ENCODE data around the gene ARPP19.

ARPP19 gene

GRCh38 chr15:52568601-52569585 lies at the start of gene ARPP19:
ARPP19 (minus strand) TSS chr15:52569030; CDS start chr15:52568892, 138 bp downstream.
- TF ChIP-seq ARNTL (CRISPR knock-in tag; IDR thresholded peaks at IDR 0.05; ENCODE audit: borderline replicate concordance, low read depth) (no peak), TCF4 (CRISPR knock-in tag; IDR thresholded peaks at IDR 0.05; ENCODE audit: borderline replicate concordance) (no peak), ZFP3 (CRISPR knock-in tag; IDR thresholded peaks at IDR 0.05) (peak; percentile 36; the same call in 1 of the 2 replicates)
- peak; percentile 93 for ATAC-seq

DNA sequence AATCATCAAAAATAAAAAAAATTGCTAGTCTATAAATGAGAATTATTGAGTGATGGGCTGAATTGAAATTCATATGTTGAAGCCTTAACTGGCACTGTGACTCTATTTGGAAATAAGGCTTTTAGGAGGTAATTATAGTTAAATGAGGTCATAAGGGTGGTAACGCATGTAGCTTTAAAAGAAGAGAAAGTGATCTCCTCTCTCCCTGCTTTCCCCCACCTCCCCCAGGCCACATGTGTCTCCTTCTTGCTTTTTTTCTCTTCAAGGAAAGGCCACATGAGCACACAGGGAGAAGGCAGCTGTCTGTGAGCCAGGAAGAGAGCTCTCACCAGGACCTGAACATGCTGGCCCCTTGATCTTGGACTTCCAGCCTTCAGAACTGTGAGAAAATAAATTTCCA lies 48.2 kb upstream of the ARPP19 start:
- no peak for ATAC-seq
- no peak for TF ChIP-seq ZNF70 (CRISPR knock-in tag; IDR thresholded peaks at IDR 0.05)
- no peak for TF ChIP-seq RARB (CRISPR knock-in tag; IDR thresholded peaks at IDR 0.05)
- no peak for TF ChIP-seq ZNF8 (CRISPR knock-in tag; IDR thresholded peaks at IDR 0.05)
- no peak for TF ChIP-seq CSDC2 (CRISPR knock-in tag; IDR thresholded peaks at IDR 0.05)
- no peak for TF ChIP-seq ZNF565 (CRISPR knock-in tag; conservative IDR thresholded peaks at IDR 0.05; ENCODE audit: low read depth)
- no peak for TF ChIP-seq ARNTL (CRISPR knock-in tag; IDR thresholded peaks at IDR 0.05; ENCODE audit: borderline replicate concordance, low read depth)
- TF ChIP-seq ISL1 (CRISPR knock-in tag; IDR thresholded peaks at IDR 0.05): no peak
- no peak for TF ChIP-seq TSHZ2 (CRISPR knock-in tag; IDR thresholded peaks at IDR 0.05)
- TF ChIP-seq TOX (CRISPR knock-in tag; IDR thresholded peaks at IDR 0.05; ENCODE audit: borderline replicate concordance): no peak
- TF ChIP-seq ZFP3 (CRISPR knock-in tag; IDR thresholded peaks at IDR 0.05): no peak

DNA sequence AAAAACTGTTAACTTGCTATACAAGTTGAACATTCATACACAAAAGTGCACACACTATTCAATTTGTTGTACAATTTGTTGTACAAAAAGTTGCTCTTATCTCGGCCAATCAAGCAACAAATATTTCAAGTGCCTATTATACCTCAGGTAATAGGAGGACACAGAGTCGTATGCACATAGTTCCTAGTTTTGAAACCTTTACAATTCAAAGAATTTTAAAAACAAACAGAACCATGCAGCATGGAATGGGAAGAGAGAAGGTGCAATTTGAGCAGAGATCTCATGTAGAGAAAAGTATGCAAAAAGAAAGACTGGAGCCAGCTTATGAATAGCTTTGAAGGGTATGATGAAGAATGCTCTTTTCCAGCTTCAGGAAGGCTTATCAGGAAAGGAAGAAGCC lies 46.5 kb upstream of the ARPP19 start:
- no peak for ATAC-seq
- TF ChIP-seq, protein P1, sequence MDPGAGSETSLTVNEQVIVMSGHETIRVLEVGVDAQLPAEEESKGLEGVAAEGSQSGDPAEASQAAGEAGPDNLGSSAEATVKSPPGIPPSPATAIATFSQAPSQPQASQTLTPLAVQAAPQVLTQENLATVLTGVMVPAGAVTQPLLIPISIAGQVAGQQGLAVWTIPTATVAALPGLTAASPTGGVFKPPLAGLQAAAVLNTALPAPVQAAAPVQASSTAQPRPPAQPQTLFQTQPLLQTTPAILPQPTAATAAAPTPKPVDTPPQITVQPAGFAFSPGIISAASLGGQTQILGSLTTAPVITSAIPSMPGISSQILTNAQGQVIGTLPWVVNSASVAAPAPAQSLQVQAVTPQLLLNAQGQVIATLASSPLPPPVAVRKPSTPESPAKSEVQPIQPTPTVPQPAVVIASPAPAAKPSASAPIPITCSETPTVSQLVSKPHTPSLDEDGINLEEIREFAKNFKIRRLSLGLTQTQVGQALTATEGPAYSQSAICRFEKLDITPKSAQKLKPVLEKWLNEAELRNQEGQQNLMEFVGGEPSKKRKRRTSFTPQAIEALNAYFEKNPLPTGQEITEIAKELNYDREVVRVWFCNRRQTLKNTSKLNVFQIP (CRISPR knock-in tag; IDR thresholded peaks at IDR 0.05; ENCODE audit: borderline replicate concordance, low read depth): no peak
- TF ChIP-seq TCF4 (CRISPR knock-in tag; IDR thresholded peaks at IDR 0.05; ENCODE audit: borderline replicate concordance) (no peak), ZNF8 (CRISPR knock-in tag; IDR thresholded peaks at IDR 0.05) (no peak)

- TF ChIP-seq, protein P1 (CRISPR knock-in tag; IDR thresholded peaks at IDR 0.05; ENCODE audit: borderline replicate concordance, low read depth): no peak
- TF ChIP-seq ESRRG (CRISPR knock-in tag; IDR thresholded peaks at IDR 0.05): no peak
- TF ChIP-seq ZNF8 (CRISPR knock-in tag; IDR thresholded peaks at IDR 0.05): no peak
- TF ChIP-seq SNAI2 (CRISPR knock-in tag; IDR thresholded peaks at IDR 0.05): no peak
- TF ChIP-seq TOX (CRISPR knock-in tag; IDR thresholded peaks at IDR 0.05; ENCODE audit: borderline replicate concordance): no peak
- TF ChIP-seq RARB (CRISPR knock-in tag; IDR thresholded peaks at IDR 0.05): no peak
- no peak for TF ChIP-seq ARNTL (CRISPR knock-in tag; IDR thresholded peaks at IDR 0.05; ENCODE audit: borderline replicate concordance, low read depth)
- no peak for TF ChIP-seq ZFP3 (CRISPR knock-in tag; IDR thresholded peaks at IDR 0.05)
- no peak for TF ChIP-seq ISL1 (CRISPR knock-in tag; IDR thresholded peaks at IDR 0.05)
- ATAC-seq: no peak
Measured at GRCh38 chr15:52609593-52609992, 40.8 kb upstream of the ARPP19 start.

DNA sequence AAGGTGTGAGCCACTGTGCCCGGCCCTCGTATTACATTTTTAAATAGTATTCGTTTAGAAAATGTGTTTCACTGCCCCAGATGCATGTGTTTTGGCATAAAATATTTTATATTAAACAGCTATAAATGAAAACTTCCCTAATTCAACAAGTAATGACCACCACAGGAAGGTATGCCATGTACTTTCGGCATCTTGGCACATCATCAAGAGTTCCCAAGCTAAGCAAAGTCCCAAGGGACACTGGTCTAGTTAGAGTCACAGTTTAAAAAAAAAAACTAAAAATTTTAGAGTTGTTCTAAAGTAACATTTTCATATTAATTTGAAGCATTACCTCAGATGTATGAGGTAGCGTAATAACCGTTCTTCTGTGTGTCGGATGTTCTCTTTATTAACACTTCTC lies 15.6 kb upstream of the ARPP19 start:
- no peak for ATAC-seq
- no peak for TF ChIP-seq ESRRG (CRISPR knock-in tag; IDR thresholded peaks at IDR 0.05)
- TF ChIP-seq ZNF565 (CRISPR knock-in tag; conservative IDR thresholded peaks at IDR 0.05; ENCODE audit: low read depth): no peak
- TF ChIP-seq, protein P1 (CRISPR knock-in tag; IDR thresholded peaks at IDR 0.05; ENCODE audit: borderline replicate concordance, low read depth): no peak
- TF ChIP-seq ZNF70 (CRISPR knock-in tag; IDR thresholded peaks at IDR 0.05): no peak
- no peak for TF ChIP-seq GLIS3 (CRISPR knock-in tag; IDR thresholded peaks at IDR 0.05)
- TF ChIP-seq ZFP30 (CRISPR knock-in tag; IDR thresholded peaks at IDR 0.05): no peak
- no peak for TF ChIP-seq TSHZ2 (CRISPR knock-in tag; IDR thresholded peaks at IDR 0.05)
- no peak for TF ChIP-seq OSR1 (CRISPR knock-in tag; IDR thresholded peaks at IDR 0.05)
- TF ChIP-seq RARB (CRISPR knock-in tag; IDR thresholded peaks at IDR 0.05): no peak
- no peak for TF ChIP-seq ARNTL (CRISPR knock-in tag; IDR thresholded peaks at IDR 0.05; ENCODE audit: borderline replicate concordance, low read depth)
- TF ChIP-seq CSRNP3 (CRISPR knock-in tag; IDR thresholded peaks at IDR 0.05): no peak
- TF ChIP-seq TCF4 (CRISPR knock-in tag; IDR thresholded peaks at IDR 0.05; ENCODE audit: borderline replicate concordance): no peak
